GM10266 (cell line): ENCODE data around the gene GPR107.

Experiments used
- DNase-seq: peaks from one replicate; pipeline ENCODE4 v3.0.0; 2012; ENCODE audit errors: extremely low spot score
- TF ChIP-seq, protein P1 (sequence below): IDR thresholded peaks from 2 replicates; pipeline ENCODE4 v1.5.1; 2012; ENCODE audit warnings: mild to moderate bottlenecking, low read depth; ENCODE audit not compliant: control insufficient read depth, insufficient read depth; ENCODE audit errors: missing control alignments

Gene GPR107

DNA sequence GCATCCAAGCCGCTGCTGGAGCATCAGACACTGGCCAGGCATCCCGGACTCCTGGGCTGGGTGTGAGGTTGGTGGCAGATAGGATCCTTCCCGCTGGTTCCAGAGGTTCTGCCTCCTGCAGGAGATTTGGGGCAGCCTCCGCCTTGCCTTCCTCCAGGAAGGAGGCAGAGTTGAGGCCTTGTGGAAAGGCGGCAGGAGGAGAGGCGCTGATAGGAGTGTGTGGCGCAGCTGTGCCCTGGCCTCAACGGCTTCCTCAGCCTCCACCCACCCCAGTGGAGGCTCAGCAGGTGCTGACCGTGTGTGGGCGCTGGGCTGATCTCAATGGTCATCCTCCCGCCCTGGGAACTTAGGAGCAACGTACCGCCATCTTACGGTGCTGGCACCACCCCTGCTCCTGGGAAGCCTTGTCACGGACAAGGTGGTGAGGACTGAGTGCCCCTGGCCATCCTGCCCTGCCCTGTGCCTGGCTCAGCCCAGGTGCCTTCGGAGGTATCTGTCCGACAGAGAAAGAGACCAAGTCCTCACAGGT lies 128.7 kb downstream of the GPR107 start:
- no peak for DNase-seq
- TF ChIP-seq, protein P1, sequence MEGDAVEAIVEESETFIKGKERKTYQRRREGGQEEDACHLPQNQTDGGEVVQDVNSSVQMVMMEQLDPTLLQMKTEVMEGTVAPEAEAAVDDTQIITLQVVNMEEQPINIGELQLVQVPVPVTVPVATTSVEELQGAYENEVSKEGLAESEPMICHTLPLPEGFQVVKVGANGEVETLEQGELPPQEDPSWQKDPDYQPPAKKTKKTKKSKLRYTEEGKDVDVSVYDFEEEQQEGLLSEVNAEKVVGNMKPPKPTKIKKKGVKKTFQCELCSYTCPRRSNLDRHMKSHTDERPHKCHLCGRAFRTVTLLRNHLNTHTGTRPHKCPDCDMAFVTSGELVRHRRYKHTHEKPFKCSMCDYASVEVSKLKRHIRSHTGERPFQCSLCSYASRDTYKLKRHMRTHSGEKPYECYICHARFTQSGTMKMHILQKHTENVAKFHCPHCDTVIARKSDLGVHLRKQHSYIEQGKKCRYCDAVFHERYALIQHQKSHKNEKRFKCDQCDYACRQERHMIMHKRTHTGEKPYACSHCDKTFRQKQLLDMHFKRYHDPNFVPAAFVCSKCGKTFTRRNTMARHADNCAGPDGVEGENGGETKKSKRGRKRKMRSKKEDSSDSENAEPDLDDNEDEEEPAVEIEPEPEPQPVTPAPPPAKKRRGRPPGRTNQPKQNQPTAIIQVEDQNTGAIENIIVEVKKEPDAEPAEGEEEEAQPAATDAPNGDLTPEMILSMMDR, result no peak

GRCh38 chr9:130183133-130183762 lies 129.5 kb downstream of the GPR107 start:
- TF ChIP-seq, protein P1, result no peak
- no peak for DNase-seq

DNA sequence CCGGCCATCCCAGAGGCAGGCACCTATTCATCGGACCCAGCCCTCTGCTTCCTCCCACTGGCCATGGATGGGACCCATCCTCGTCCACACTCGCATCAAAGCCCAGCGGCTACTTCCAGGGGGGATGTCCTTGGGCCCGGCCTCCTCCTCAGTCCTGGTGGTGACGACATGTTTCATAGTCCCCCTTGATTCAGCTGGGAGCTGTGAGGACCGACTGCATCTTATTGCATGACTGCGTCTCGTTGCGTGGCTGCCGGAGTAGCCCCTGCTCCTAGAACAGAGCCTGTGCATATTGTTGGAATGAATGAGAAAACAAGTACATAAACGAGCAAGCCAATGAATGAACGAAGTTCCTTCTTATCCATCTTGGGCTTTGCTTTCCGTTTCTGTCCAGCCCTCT lies 131.3 kb downstream of the GPR107 start:
- no peak for DNase-seq
- TF ChIP-seq, protein P1, result no peak

DNA sequence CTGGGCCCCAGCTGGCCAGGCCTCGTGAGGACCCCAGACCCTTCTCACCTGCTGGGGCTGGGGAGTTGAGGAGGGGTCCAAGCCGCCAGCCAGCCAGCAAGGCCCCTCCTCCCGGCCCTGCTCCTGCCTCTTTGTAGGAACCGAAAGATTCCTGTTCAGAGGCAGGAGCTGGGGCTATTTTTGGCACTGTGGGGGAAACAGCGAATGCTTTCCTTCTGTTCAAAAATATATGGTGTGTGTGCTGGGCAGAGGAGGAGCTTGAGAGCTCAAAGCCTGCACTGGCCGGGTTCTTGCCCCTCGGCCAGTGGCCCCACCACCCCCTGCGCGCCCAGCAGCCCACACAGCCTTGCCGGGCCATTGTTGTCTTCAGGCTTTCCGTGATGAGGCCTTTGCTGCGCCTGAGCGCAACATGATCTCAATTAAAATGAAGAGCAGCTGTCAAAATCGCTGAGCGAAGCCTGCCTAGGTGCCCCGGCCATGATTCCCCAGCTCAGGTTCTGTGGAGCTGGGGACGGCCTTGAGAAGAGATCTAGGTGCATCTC lies 131.9 kb downstream of the GPR107 start:
- TF ChIP-seq, protein P1, result no peak
- no peak for DNase-seq

GRCh38 chr9:130186051-130186450 lies 132.3 kb downstream of the GPR107 start:
- TF ChIP-seq, protein P1, result no peak
- no peak for DNase-seq

DNA sequence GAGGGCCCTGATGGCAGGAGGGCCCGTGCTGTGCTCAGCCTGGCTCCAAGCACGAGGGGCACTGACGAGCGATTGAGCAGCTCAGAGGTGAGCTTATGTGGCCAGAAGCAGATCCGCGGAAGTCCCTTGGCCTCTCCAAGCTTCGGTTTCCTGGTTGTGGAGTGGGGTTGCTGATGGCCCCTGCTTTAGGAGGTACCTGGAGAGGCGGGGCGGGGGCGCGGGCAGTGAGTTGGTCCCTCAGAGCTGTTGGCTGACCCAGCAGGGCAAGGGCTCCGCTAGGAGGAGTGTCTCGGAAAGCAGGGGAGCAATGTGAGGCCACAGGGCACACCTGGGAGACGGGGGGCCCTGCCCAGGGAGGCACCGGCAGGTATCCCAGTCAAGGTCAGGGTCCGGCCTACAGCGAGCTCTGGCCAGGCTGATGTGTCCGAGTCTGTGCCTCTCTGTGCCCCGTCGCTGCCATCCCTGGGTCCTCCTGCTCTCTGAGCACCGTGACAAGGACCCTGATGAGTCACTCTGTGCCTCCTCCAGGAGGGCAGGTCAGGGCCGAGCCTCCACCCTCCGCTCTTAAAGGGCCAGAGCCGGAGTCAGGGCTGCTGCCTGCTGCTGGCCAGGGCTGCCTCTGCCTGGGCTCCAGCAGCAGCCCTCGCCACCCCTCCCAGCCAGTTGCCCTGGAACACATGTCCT lies 133.3 kb downstream of the GPR107 start:
- no peak for DNase-seq
- TF ChIP-seq, protein P1, result no peak

DNA sequence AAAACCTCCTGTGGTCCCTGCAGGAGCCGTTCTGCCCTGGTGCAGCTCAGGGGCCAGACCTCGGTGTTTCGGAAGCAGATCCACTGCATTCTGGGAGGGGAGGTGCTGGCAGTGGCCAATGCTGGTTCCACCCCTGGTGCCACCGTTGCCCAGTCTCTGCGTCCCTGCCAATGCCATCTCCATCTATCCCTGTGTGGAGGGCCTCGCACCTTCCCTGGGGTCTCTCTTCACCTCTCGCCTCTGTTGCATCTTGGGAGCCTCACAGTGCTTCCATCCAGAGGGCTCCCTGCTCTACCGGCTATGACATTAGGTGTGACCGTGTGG lies 133.8 kb downstream of the GPR107 start:
- TF ChIP-seq, protein P1, result no peak
- DNase-seq, result no peak
